PC-9 (cell line): ENCODE data around the gene LCN9.

Source experiments
- EZH2 ChIP-seq: fragments of 200-600 bp; sonication (generic); IDR thresholded peaks from 2 replicates; pipeline ENCODE4 v1.8.0; 2017; ENCODE audit warnings: antibody characterized with exemption, low read depth
- TF ChIP-seq, protein P1 (sequence below): fragments of 200-600 bp; sonication (generic); conservative IDR thresholded peaks from 2 replicates; pipeline ENCODE4 v1.6.1; 2017; ENCODE audit warnings: mixed run types, antibody characterized with exemption, mild to moderate bottlenecking, moderate library complexity

- TF ChIP-seq, protein P1, sequence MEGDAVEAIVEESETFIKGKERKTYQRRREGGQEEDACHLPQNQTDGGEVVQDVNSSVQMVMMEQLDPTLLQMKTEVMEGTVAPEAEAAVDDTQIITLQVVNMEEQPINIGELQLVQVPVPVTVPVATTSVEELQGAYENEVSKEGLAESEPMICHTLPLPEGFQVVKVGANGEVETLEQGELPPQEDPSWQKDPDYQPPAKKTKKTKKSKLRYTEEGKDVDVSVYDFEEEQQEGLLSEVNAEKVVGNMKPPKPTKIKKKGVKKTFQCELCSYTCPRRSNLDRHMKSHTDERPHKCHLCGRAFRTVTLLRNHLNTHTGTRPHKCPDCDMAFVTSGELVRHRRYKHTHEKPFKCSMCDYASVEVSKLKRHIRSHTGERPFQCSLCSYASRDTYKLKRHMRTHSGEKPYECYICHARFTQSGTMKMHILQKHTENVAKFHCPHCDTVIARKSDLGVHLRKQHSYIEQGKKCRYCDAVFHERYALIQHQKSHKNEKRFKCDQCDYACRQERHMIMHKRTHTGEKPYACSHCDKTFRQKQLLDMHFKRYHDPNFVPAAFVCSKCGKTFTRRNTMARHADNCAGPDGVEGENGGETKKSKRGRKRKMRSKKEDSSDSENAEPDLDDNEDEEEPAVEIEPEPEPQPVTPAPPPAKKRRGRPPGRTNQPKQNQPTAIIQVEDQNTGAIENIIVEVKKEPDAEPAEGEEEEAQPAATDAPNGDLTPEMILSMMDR, result no peak
- no peak for TF ChIP-seq EZH2
These were observed 15.2 kb upstream of the LCN9 start for GRCh38 chr9:135647884-135648283.
